GM18499 (cell line): ENCODE results near the gene TMEM156.

Experiments used
- ATAC-seq: cut with Tn5 transposase; IDR thresholded peaks from one replicate; pipeline ENCODE4 v1.9.1; 2021; ENCODE audit warnings: moderate number of reproducible peaks; ENCODE audit not compliant: insufficient read depth, unreplicated experiment

The TMEM156 gene

GRCh38 chr4:38931125-38931524, 101.1 kb downstream of the TMEM156 start:
- no peak for ATAC-seq

DNA sequence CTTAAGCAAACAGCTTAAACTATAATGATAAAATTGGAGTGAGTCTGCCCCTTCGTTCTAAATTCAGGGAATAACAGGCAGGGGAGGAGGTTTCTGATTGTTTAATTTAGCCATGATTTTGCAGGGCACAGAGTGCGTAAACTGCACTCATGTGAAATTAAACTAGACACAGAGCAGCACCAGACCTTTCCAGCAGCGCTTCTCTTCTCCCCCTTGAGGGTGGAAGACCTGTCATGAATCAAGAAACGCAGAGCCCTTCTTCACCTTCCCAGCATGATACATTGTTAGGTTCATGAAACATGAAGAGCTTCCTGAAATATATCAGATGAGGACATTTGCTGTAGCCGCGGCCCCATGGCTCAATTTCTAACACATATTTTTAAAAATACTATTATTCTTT, 101.5 kb downstream of the TMEM156 start:
- no peak for ATAC-seq

DNA sequence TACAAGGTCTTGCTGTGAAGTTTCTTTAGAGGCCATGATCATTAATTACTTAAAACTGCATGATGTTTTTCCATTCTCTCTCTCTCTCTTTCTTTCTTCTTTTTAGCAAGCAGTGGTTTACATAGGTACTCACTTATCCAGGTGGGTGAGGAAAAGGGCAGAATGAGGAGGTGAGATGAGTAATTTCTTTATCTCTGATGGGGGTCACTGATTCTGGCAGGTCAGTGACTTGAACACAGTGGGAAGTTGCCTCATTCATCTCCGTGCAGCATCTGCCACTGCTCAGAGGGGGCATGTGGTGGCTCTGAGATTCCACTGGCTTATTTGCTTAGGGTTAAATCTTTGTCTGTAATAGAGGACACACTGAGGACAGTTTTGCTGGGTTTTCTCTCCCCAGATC, 102.0 kb downstream of the TMEM156 start:
- no peak for ATAC-seq

GRCh38 chr4:38928974-38929373, 103.2 kb downstream of the TMEM156 start:
- no peak for ATAC-seq

DNA sequence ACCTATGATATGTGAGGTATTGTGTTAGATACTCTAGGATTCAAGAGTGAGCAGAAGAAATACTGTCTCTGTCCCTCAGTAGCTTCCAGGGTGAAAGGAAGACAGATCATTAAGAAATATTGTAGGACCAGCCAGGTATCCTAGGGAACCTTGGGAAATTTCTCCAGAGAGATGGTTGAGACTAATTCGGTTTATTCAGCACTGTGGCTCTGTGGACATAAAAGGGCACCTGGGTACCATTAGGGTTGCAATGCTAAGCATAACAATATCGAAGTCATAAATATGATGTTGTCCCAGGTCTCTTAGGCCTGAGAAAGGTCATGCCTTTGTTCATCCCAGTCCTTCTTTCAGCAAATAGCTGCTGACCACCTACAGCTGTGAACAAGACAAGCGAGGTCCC, 103.6 kb downstream of the TMEM156 start:
- ATAC-seq, result no peak

GRCh38 chr4:38926896-38927295, 105.3 kb downstream of the TMEM156 start:
- ATAC-seq, result no peak

GRCh38 chr4:38925492-38926413, 106.5 kb downstream of the TMEM156 start:
- no peak for ATAC-seq

- no peak for ATAC-seq
Measured at GRCh38 chr4:38924353-38924752, 107.9 kb downstream of the TMEM156 start.

GRCh38 chr4:38923746-38924145, 108.5 kb downstream of the TMEM156 start:
- ATAC-seq, result no peak

GRCh38 chr4:38921151-38921550, 111.1 kb downstream of the TMEM156 start:
- ATAC-seq, result no peak

GRCh38 chr4:38920677-38921076, 111.5 kb downstream of the TMEM156 start:
- ATAC-seq, result no peak

DNA sequence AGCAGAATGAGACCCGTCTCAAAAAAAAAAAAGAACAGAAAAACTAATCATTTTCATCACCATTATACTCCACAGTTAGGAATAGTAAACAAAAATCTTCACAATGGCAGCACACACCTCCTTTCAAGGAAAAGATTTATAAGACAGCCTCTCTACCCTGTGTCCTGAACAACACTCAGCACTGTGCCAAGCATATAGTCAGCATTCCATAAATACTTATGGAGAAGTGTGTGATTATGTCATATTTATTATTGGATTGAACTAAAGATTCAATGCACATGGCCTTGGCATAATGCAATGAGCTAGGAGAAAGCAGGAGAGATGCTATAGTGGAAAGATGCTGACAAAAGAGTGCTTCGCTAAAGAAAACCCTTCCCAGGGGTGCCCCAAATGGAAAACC, 112.0 kb downstream of the TMEM156 start:
- no peak for ATAC-seq

DNA sequence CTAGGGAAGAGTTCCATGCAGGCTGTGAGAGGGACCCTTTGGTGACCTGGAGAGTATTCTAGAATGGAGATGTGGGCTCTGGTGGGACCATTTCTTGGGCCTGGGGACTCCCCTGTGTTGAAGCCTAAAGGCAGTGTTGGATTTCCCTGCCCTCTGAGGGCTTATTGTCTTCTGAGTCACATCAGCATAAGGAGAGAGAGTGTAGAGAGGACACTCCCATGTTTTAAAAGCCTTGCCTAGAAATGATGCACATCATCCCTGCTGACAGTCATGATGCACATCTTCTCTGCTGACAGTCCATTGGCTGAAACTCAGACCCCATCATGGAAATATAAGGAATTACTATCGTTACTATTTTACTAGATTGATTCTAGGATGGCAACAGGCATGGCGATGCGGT, 112.7 kb downstream of the TMEM156 start:
- ATAC-seq, result no peak

GRCh38 chr4:38917481-38918025, 114.7 kb downstream of the TMEM156 start:
- ATAC-seq, result no peak
